Upper lobe of right lung (tissue), 1 donor: Measurements from ENCODE around the gene PCCA. TPM values are rescaled to one million over a fixed set of nuclear protein-coding genes. Genes with fewer than 3 reads are reported as not detected.

Experiments
- ATAC-seq: fragments of 200-7000 bp; cut with Tn5 transposase; one replicate; pipeline ENCODE4 v1.9.1; 2020; ENCODE audit warnings: mild to moderate bottlenecking, moderate library complexity
- DNase-seq: peaks from one replicate; pipeline ENCODE4 v3.0.0-alpha.2; 2020
- H3K27ac ChIP-seq: fragments of 200-600 bp; one replicate; pipeline ENCODE4 v1.8.0; 2022
- H3K27me3 ChIP-seq: fragments of 200-600 bp; one replicate; pipeline ENCODE4 v1.8.0; 2022; ENCODE audit warnings: mild to moderate bottlenecking
- H3K36me3 ChIP-seq: fragments of 200-600 bp; one replicate; pipeline ENCODE4 v1.8.0; 2022
- H3K4me1 ChIP-seq: fragments of 200-600 bp; one replicate; pipeline ENCODE4 v1.8.0; 2022
- H3K4me3 ChIP-seq: fragments of 200-600 bp; one replicate; pipeline ENCODE4 v1.8.0; 2022; ENCODE audit warnings: mild to moderate bottlenecking
- H3K9me3 ChIP-seq: fragments of 200-600 bp; one replicate; pipeline ENCODE4 v1.8.0; 2022
- intact Hi-C: fragments of 100-400 bp; cut with DNase I; formaldehyde crosslinking; loops from one replicate; pipeline ENCODE4 v1.11.0; 2022
- total RNA-seq: library from RNA; stranded (reverse); fragmentation: NEBNext Ultra II Directional; extraction: Animal tissue kit (Norgen Biotek cat#: 25700); gene quantifications from one replicate; pipeline ENCODE4 v1.2.1, GENCODE V29; 2021
- TF ChIP-seq, protein P1 (sequence below): fragments of 200-600 bp; IDR thresholded peaks from one replicate; pipeline ENCODE4 v1.8.0; 2022; ENCODE audit warnings: antibody characterized with exemption
- donor health status: DM: no; HTN: yes; CAD: no; lungs with severe emphysema.

PCCA gene
- total RNA-seq, 1 donor from 2014 or later, result 34.7 TPM

DNA sequence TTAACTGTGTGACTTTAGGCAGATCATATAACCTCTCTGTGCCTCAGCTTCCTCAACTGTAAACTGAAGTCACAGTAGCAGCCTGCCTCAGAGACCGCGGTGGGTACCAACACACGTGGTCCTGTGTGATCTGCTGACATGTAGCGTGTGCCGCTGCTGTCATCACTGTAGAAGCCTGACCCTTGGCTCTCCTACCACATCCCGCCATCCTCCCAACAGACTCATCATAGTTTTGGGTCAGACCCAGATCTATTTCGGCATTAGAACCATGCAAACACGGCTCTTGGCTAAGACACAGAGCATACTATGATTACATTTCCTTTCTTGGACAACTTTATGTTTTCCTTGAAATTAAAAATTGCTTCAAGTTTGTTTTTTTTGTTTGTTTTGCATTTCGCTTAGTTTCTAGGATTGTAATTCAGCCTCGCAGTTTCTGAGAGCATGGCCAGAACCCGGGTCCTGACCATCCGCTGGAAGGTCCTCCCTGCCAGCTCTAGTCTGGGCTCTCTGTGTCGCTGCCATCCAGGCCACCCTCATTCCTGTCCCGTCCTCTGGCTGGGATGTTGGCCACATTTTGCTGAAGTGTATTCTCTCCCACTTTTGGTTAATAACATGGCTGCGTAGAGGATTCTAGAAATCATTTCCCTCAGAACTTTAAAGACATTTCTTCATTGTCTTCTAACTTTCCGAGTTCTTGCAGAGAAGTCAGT is 446.7 kb downstream of the PCCA start:
- no peak overlapping the region for H3K27ac ChIP-seq
- H3K36me3 ChIP-seq, result no peaks in the 10 kb centered on the region
- no peaks in the 10 kb centered on the region for H3K4me1 ChIP-seq
- no peak for DNase-seq
- H3K4me3 ChIP-seq, result no peak overlapping the region
- no peak for ATAC-seq
- no peaks in the 10 kb centered on the region for H3K9me3 ChIP-seq
- TF ChIP-seq, protein P1, sequence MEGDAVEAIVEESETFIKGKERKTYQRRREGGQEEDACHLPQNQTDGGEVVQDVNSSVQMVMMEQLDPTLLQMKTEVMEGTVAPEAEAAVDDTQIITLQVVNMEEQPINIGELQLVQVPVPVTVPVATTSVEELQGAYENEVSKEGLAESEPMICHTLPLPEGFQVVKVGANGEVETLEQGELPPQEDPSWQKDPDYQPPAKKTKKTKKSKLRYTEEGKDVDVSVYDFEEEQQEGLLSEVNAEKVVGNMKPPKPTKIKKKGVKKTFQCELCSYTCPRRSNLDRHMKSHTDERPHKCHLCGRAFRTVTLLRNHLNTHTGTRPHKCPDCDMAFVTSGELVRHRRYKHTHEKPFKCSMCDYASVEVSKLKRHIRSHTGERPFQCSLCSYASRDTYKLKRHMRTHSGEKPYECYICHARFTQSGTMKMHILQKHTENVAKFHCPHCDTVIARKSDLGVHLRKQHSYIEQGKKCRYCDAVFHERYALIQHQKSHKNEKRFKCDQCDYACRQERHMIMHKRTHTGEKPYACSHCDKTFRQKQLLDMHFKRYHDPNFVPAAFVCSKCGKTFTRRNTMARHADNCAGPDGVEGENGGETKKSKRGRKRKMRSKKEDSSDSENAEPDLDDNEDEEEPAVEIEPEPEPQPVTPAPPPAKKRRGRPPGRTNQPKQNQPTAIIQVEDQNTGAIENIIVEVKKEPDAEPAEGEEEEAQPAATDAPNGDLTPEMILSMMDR, result no peak
- no peaks in the 10 kb centered on the region for H3K27me3 ChIP-seq
- intact Hi-C loops, result loop anchor here (2.0 kb wide), 1 partner anchor 29 kb away; no protein-coding TSS in a partner anchor

DNA sequence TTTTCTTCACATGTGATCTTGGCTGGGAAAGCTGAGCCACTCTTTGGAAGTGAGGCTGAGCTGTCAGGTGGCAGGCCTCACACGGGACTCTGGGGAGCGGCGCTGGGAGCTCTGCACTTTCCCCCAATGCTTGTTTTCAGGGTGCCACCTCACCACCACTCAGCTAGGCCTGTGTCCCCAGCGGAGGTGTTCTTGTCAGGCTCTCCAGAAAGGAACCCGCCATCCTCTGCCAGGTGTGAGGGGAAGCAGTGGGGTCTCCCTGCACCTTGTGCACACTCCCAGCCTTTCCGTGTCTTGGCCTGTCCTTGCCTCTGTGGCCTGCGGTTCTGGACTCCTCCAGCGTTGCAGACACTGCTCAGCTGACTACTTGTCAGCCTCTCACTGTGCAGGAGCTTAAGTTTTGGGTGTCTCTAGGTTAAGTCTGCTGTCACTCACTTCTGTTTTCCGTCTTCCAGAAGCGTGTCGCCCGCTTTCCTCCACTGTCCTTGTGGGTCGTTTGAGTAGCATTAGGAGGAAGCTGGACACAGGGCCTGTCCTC is 447.8 kb downstream of the PCCA start:
- no peak overlapping the region for H3K27ac ChIP-seq

DNA sequence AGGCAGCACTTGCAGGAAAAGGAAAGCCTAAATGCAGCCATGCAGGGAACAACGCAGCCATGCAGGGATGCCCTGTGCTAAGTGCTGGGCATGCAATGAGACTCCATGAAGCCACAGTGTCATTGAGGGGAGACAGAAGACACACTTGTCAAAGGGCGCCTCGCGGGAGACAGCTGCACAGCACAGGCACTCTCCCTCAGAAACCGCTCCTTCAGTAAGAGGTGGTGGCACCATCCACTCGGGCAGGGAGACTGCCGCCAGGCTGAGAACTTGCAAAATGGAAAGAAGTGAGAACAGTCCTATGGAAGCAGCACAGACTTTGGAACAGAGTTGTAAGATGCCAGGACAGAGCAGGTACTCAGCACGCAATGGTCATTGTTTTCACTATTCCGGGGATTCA is 448.6 kb downstream of the PCCA start:
- Histone ChIP-seq H3K36me3 (no peaks in the 10 kb centered on the region), H3K27me3 (no peaks in the 10 kb centered on the region), H3K27ac (no peak overlapping the region), H3K4me1 (peaks cover 1% of the 10 kb centered on the region), H3K4me3 (no peak overlapping the region), H3K9me3 (no peaks in the 10 kb centered on the region)
- TF ChIP-seq, protein P1, result no peak
- intact Hi-C loops, result no loop called here
- no peak for ATAC-seq
- no peak for DNase-seq

More for the DNA sequence above, 447.8 kb downstream of the PCCA start:
- intact Hi-C loops, result no loop called here
- H3K4me1 ChIP-seq, result no peaks in the 10 kb centered on the region
- TF ChIP-seq, protein P1, result no peak
- no peaks in the 10 kb centered on the region for H3K27me3 ChIP-seq
- DNase-seq, result no peak
- H3K36me3 ChIP-seq, result no peaks in the 10 kb centered on the region
- no peak for ATAC-seq
- no peak overlapping the region for H3K4me3 ChIP-seq
- H3K9me3 ChIP-seq, result no peaks in the 10 kb centered on the region

DNA sequence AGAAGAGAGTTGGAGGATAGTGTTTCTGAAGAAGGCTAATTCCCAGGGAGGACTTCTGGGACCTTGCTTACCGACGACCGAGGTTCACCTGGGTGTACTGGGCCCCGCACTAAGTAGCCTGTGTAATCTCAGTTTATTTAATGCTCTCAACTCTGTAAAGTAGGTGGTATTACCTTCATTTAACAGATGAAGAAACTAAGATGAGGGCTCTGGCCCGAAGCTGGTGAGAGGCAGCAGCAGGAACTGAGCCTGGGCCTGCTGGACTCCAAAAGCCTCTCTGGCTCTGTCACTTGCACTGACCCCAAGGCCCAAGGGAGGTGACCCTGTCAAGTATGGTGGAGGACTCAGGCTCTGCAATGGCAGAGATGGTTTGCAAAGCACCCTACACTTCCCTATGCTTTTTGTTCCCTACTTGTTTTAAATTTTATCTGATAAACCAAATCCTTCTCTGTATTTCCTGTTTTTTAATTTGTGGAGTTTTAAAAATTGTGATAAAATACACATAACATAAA is 449.1 kb downstream of the PCCA start:
- H3K4me3 ChIP-seq, result no peak overlapping the region
- TF ChIP-seq, protein P1, result no peak
- no peak for ATAC-seq
- H3K9me3 ChIP-seq, result no peaks in the 10 kb centered on the region
- H3K4me1 ChIP-seq, result peaks cover 6% of the 10 kb centered on the region
- no peaks in the 10 kb centered on the region for H3K27me3 ChIP-seq
- H3K27ac ChIP-seq, result no peak overlapping the region
- no peak for DNase-seq
- intact Hi-C loops, result no loop called here
- H3K36me3 ChIP-seq, result no peaks in the 10 kb centered on the region

DNA sequence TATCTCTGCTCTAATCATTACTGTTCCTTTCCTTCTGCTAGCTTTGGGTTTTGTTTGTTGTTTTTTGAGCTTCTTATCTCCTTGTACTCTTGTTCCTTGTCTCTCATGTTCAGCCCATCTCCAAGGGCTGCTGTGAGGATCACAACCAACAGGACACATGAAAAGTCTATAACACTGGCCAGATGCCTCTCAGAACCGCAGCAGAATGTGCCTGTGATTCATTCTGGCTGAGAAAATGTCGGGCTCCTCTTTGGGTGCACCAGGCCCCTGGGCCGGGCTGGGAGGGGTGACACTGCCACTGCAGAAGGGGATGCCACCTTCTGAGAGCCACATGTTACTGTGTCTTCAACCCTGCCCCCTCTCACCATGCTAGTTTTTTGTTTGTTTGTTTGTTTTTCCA is 451.7 kb downstream of the PCCA start:
- peaks cover 6% of the 10 kb centered on the region for H3K4me1 ChIP-seq
- no peak for ATAC-seq
- H3K27ac ChIP-seq, result no peak overlapping the region
- intact Hi-C loops, result no loop called here
- no peaks in the 10 kb centered on the region for H3K36me3 ChIP-seq
- no peak for DNase-seq
- no peak overlapping the region for H3K4me3 ChIP-seq
- no peaks in the 10 kb centered on the region for H3K27me3 ChIP-seq
- H3K9me3 ChIP-seq, result no peaks in the 10 kb centered on the region
- TF ChIP-seq, protein P1, result no peak
